Heart left ventricle (tissue), 16 donors: Measurements from ENCODE around the gene TAF4. TPM values are rescaled to one million over a fixed set of nuclear protein-coding genes. Genes with fewer than 3 reads are reported as not detected.
"Not testable (repeated sequence)": the region's sequence is repeated elsewhere in the genome, so short reads cannot be mapped to it uniquely, and the experiment has no call there.

Source experiments
- ATAC-seq, 4 donors: fragments of 200-7000 bp; cut with Tn5 transposase; one replicate each; pipeline ENCODE4 v1.9.1; 2020 to 2022; ENCODE audit warnings: moderate library complexity in 4 of 4, mild to moderate bottlenecking in 3 of 4, moderate number of reproducible peaks in 1 of 4
- DNase-seq, 5 donors: peaks; one replicate each; pipeline ENCODE4 v3.0.0-alpha.2; 2020
- H3K27ac ChIP-seq, 12 donors: fragments of 200-600 bp; sonication (generic) in 4 of 12; one replicate each; pipeline versions ENCODE4 v1.5.0 to v1.8.0; 2016 to 2022; ENCODE audit warnings: mild to moderate bottlenecking in 2 of 12
- H3K27me3 ChIP-seq, 9 donors: fragments of 200-600 bp; sonication (generic) in 2 of 9; one replicate each; pipeline versions ENCODE4 v1.5.1 to v1.8.0; 2016 to 2022; ENCODE audit warnings: mild to moderate bottlenecking in 3 of 9
- H3K36me3 ChIP-seq, 9 donors: fragments of 200-600 bp; sonication (generic) in 2 of 9; one replicate each; pipeline versions ENCODE4 v1.5.0 to v1.8.0; 2018 to 2022; ENCODE audit warnings: mild to moderate bottlenecking in 2 of 9
- H3K4me1 ChIP-seq, 12 donors: fragments of 200-600 bp; sonication (generic) in 4 of 12; one replicate each; pipeline versions ENCODE4 v1.5.0 to v1.8.0; 2016 to 2022; ENCODE audit warnings: mild to moderate bottlenecking in 3 of 12
- H3K4me3 ChIP-seq, 12 donors: fragments of 200-600 bp; sonication (generic) in 4 of 12; one replicate each; pipeline versions ENCODE4 v1.5.0 to v1.8.0; 2017 to 2022; ENCODE audit warnings: mild to moderate bottlenecking in 9 of 12, moderate library complexity in 4 of 12
- H3K9me3 ChIP-seq, 12 donors: fragments of 200-600 bp; sonication (generic) in 4 of 12; one replicate each; pipeline versions ENCODE4 v1.5.0 to v1.8.0; 2016 to 2022; ENCODE audit warnings: mild to moderate bottlenecking in 1 of 12
- CTCF ChIP-seq, 12 donors: fragments of 200-600 bp; sonication (generic) in 4 of 12; IDR thresholded peaks; one replicate each; pipeline versions ENCODE4 v1.5.0 to v1.8.0; 2018 to 2022; ENCODE audit warnings: antibody characterized with exemption in 12 of 12, mild to moderate bottlenecking in 5 of 12
- POLR2A ChIP-seq, 2 donors: fragments of 450-650 bp; IDR thresholded peaks; one replicate each; pipeline ENCODE4 v1.6.1; 2017; ENCODE audit warnings: antibody characterized with exemption in 2 of 2, mild to moderate bottlenecking in 2 of 2, moderate library complexity in 2 of 2
- WGBS, 4 donors: extraction: QIAGEN DNeasy Blood & Tissue Kit in 2 of 4; methylation state at CpG; one replicate each; pipeline versions ENCODE4 v1.1.5 to v1.1.7; 2013 to 2018; 5-methylcytosine and 5-hydroxymethylcytosine counted together
- intact Hi-C, 10 donors: fragments of 100-400 bp; cut with DNase I; formaldehyde crosslinking; loops; one replicate each; pipeline versions ENCODE4 v1.11.1 to v1.14.2; 2022
- polyA plus RNA-seq, 2 donors: library from polyadenylated mRNA; stranded (reverse); fragments of 200-250 nt; gene quantifications; one replicate each; pipeline ENCODE4 v1.2.3, GENCODE V29; 2013
- total RNA-seq, 9 donors: library from RNA; depleted of rRNA in 2 of 9; stranded (reverse); fragments of >200 nt in 2 of 9; fragmentation: NEBNext Ultra II Directional in 3 of 9; extraction: Animal tissue kit (Norgen Biotek cat#: 25700) in 3 of 9; gene quantifications; one replicate each; pipeline versions ENCODE4 v1.1.0 to v1.2.4, GENCODE V29; 2016 to 2023
- donor health status: ischemic (EF 13 %, LVEDD 7.1; RV severe dilation, severe dysfunction).
- donor health status: healthy with polysubstance abuse.
- donor health status: DM: no; HTN: yes; CAD: no.
- donor health status: DM: no; HTN: no; CAD: no.
- donor health status: ischemic (EF 25% LVEDD 6.9; RV normal size, moderate dysfunction).
- donor health status: ischemic (EF 25% LVEDD 5.7; RV mildly dilated, moderate dysfunction).
- donor health status: healthy.
- donor health status: DM: yes; HTN: yes; CAD: no.
- donor health status: ischemic (EF 35%, LVEDD 5.7; RV mildly dilated, moderate dysfunction).
- donor health status: nonischemic (EF 11% LVEDD 7.7; RV severe dilation, severe dysfunction).
- donor health status: DM: yes; HTN: yes; CAD: no.
- donor health status: PGD.
- donor health status: ischemic (EF 29% LVEDD 5.4; RV normal size, mild dysfunction).
- donor health status: nonischemic (EF 23%, LVEDD 6.1; RV moderate dilation, normal function).

TAF4 gene
- total and polyA plus RNA-seq, 11 donors, result 4.5 to 37.7 (median 10.7) TPM

- peaks cover 0 to 46% (median 36%) of the 10 kb centered on the region in 9 donors for H3K36me3 ChIP-seq
- TF ChIP-seq CTCF (IDR thresholded peaks at IDR 0.05), result no peak
- TF ChIP-seq POLR2A (IDR thresholded peaks at IDR 0.05), result no peak
- no peak for DNase-seq
Measured at GRCh38 chr20:61973515-61974356, 91.9 kb downstream of the TAF4 start.

GRCh38 chr20:61972636-61973508, 92.8 kb downstream of the TAF4 start:
- Histone ChIP-seq H3K27me3 (no peaks in the 10 kb centered on the region), H3K4me3 (no peak overlapping the region), H3K4me1 (no peaks in the 10 kb centered on the region), H3K27ac (no peak overlapping the region), H3K9me3 (no peaks in the 10 kb centered on the region), H3K36me3 (peaks cover 0 to 46% (median 36%) of the 10 kb centered on the region in 9 donors)
- ATAC-seq (peak; percentile 24 to 54 (median 42)), DNase-seq (no peak)
- no peak for TF ChIP-seq POLR2A (IDR thresholded peaks at IDR 0.05)
- no peak for TF ChIP-seq CTCF (IDR thresholded peaks at IDR 0.05)
- WGBS, 4 donors, result 83 to 89% (median 88%) methylated on average over 27 of the region's 27 CpGs
- intact Hi-C loops, result no loop called here

More at GRCh38 chr20:61973515-61974356, 91.9 kb downstream of the TAF4 start:
- H3K27me3 ChIP-seq, result no peaks in the 10 kb centered on the region
- no peaks in the 10 kb centered on the region for H3K9me3 ChIP-seq
- no peak overlapping the region for H3K27ac ChIP-seq
- H3K4me3 ChIP-seq, result no peak overlapping the region
- peak in 2 of 4 donors; percentile 8 to 23 for ATAC-seq
- intact Hi-C loops, result no loop called here
- no peaks in the 10 kb centered on the region for H3K4me1 ChIP-seq
- WGBS, 4 donors, result 93 to 94% (median 94%) methylated on average over 21 to 25 of the region's 25 CpGs

- H3K27me3 ChIP-seq, DNase-seq, ATAC-seq, H3K9me3 ChIP-seq, H3K4me3 ChIP-seq, H3K27ac ChIP-seq, H3K4me1 ChIP-seq, intact Hi-C loops: not testable (repeated sequence)
- H3K36me3 ChIP-seq, result peaks cover 0 to 44% (median 34%) of the 10 kb centered on the region in 9 donors
- WGBS, 4 donors, result 94 to 98% (median 96%) methylated on average over 12 to 13 of the region's 13 CpGs
Measured at GRCh38 chr20:61971595-61971994, 94.1 kb downstream of the TAF4 start.

- intact Hi-C loops, result no loop called here
- peaks cover 0 to 15% (median 9%) of the 10 kb centered on the region in 9 donors for H3K27me3 ChIP-seq
- TF ChIP-seq POLR2A (IDR thresholded peaks at IDR 0.05) (no peak), CTCF (IDR thresholded peaks at IDR 0.05) (no peak)
- H3K36me3 ChIP-seq, result peaks cover 0 to 31% (median 23%) of the 10 kb centered on the region in 9 donors
- H3K27ac ChIP-seq, result no peak overlapping the region
- WGBS, 4 donors, result 91 to 97% (median 93%) methylated on average over 12 to 14 of the region's 14 CpGs
- H3K9me3 ChIP-seq, result no peaks in the 10 kb centered on the region
- H3K4me1 ChIP-seq, result peaks cover 0 to 8% (median 0%) of the 10 kb centered on the region in 12 donors
- ATAC-seq, result no peak
- H3K4me3 ChIP-seq, result no peak overlapping the region
- no peak for DNase-seq
Measured at GRCh38 chr20:61970357-61970756, 95.3 kb downstream of the TAF4 start.
